ENCODE data around the gene PLIN1.

GRCh38 chr15:89724621-89725020, 45.5 kb upstream of the PLIN1 start:
- TF ChIP-seq, protein P1, sequence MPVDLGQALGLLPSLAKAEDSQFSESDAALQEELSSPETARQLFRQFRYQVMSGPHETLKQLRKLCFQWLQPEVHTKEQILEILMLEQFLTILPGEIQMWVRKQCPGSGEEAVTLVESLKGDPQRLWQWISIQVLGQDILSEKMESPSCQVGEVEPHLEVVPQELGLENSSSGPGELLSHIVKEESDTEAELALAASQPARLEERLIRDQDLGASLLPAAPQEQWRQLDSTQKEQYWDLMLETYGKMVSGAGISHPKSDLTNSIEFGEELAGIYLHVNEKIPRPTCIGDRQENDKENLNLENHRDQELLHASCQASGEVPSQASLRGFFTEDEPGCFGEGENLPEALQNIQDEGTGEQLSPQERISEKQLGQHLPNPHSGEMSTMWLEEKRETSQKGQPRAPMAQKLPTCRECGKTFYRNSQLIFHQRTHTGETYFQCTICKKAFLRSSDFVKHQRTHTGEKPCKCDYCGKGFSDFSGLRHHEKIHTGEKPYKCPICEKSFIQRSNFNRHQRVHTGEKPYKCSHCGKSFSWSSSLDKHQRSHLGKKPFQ (tag by site-specific recombination; IDR thresholded peaks at IDR 0.05): no peak
- TF ChIP-seq, protein P2, sequence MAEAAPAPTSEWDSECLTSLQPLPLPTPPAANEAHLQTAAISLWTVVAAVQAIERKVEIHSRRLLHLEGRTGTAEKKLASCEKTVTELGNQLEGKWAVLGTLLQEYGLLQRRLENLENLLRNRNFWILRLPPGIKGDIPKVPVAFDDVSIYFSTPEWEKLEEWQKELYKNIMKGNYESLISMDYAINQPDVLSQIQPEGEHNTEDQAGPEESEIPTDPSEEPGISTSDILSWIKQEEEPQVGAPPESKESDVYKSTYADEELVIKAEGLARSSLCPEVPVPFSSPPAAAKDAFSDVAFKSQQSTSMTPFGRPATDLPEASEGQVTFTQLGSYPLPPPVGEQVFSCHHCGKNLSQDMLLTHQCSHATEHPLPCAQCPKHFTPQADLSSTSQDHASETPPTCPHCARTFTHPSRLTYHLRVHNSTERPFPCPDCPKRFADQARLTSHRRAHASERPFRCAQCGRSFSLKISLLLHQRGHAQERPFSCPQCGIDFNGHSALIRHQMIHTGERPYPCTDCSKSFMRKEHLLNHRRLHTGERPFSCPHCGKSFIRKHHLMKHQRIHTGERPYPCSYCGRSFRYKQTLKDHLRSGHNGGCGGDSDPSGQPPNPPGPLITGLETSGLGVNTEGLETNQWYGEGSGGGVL (tag by site-specific recombination; IDR thresholded peaks at IDR 0.05): no peak
- TF ChIP-seq ATF2 (tag by site-specific recombination; IDR thresholded peaks at IDR 0.05; ENCODE audit: low read depth) (no peak), ZNF660 (tag by site-specific recombination; IDR thresholded peaks at IDR 0.05) (no peak), ZNF140 (tag by site-specific recombination; IDR thresholded peaks at IDR 0.05) (no peak), ZNF24 (tag by site-specific recombination; IDR thresholded peaks at IDR 0.05) (no peak)
